ENCODE measurements around the gene NRAP.
"Not testable (repeated sequence)": the region's sequence is repeated elsewhere in the genome, so short reads cannot be mapped to it uniquely, and the experiment has no call there.

NRAP gene

GRCh38 chr10:113681533-113682470 is 18.0 kb upstream of the NRAP start:
- DNase-seq (ENCODE audit: low spot score), result no peak

GRCh38 chr10:113680190-113681111 is 16.6 kb upstream of the NRAP start:
- DNase-seq (ENCODE audit: low spot score), result peak; percentile 12

GRCh38 chr10:113679463-113680189 is 15.8 kb upstream of the NRAP start, which contains the start of gene CASP7:
CASP7 (plus strand) TSS chr10:113679912; CDS start chr10:113697494, 17,582 bp downstream.
- peak; percentile 77 for DNase-seq (ENCODE audit: low spot score)

- no peak for DNase-seq (ENCODE audit: low spot score)
Measured at GRCh38 chr10:113666682-113667252, 2.9 kb upstream of the NRAP start.

GRCh38 chr10:113665806-113666354 is 2.0 kb upstream of the NRAP start:
- no peak for DNase-seq (ENCODE audit: low spot score)

- no peak for DNase-seq (ENCODE audit: low spot score)
Measured at GRCh38 chr10:113665352-113665751, 1.5 kb upstream of the NRAP start.

- no peak for DNase-seq (ENCODE audit: low spot score)
Measured at GRCh38 chr10:113663142-113663541, 699 bp downstream of the NRAP start.

GRCh38 chr10:113661332-113661731 is 2.5 kb downstream of the NRAP start:
- no peak for DNase-seq (ENCODE audit: low spot score)

- DNase-seq (ENCODE audit: low spot score), result no peak
Measured at GRCh38 chr10:113657544-113657943, 6.3 kb downstream of the NRAP start.

- no peak for DNase-seq (ENCODE audit: low spot score)
Measured at GRCh38 chr10:113656896-113657295, 6.9 kb downstream of the NRAP start.

GRCh38 chr10:113652456-113652855 is 11.4 kb downstream of the NRAP start:
- not testable (repeated sequence) for DNase-seq (ENCODE audit: low spot score)

- DNase-seq (ENCODE audit: low spot score), result no peak
Measured at GRCh38 chr10:113651898-113652297, 11.9 kb downstream of the NRAP start.

- no peak for DNase-seq (ENCODE audit: low spot score)
Measured at GRCh38 chr10:113651021-113651420, 12.8 kb downstream of the NRAP start.

- no peak for DNase-seq (ENCODE audit: low spot score)
Measured at GRCh38 chr10:113650172-113650571, 13.7 kb downstream of the NRAP start.

- no peak for DNase-seq (ENCODE audit: low spot score)
Measured at GRCh38 chr10:113648478-113648877, 15.4 kb downstream of the NRAP start.

- DNase-seq (ENCODE audit: low spot score), result no peak
Measured at GRCh38 chr10:113647812-113648211, 16.0 kb downstream of the NRAP start.

GRCh38 chr10:113646336-113647201 is 17.3 kb downstream of the NRAP start:
- DNase-seq (ENCODE audit: low spot score), result no peak

- DNase-seq (ENCODE audit: low spot score), result no peak
Measured at GRCh38 chr10:113644185-113645120, 19.4 kb downstream of the NRAP start.

GRCh38 chr10:113643183-113643582 is 20.7 kb downstream of the NRAP start:
- no peak for DNase-seq (ENCODE audit: low spot score)
